Brain microvascular endothelial cell (primary cell): Measurements from ENCODE around the gene EVI2B.

Source experiments
- DNase-seq: peaks from one replicate; pipeline ENCODE4 v3.0.0-alpha.2; 2020
- H3K27ac ChIP-seq: fragments of 250-450 bp; sonication (Bioruptor Pico); 2 replicates; pipeline ENCODE4 v1.5.1; 2020; ENCODE audit warnings: mild to moderate bottlenecking, moderate library complexity
- H3K27me3 ChIP-seq: fragments of 250-450 bp; sonication (Bioruptor Pico); replicated peaks from 2 replicates; pipeline ENCODE4 v1.5.1; 2020; ENCODE audit warnings: mild to moderate bottlenecking
- H3K36me3 ChIP-seq: fragments of 250-450 bp; sonication (Bioruptor Pico); replicated peaks from 2 replicates; pipeline ENCODE4 v1.5.1; 2020; ENCODE audit warnings: mild to moderate bottlenecking
- H3K4me3 ChIP-seq: 2 replicates; pipeline ENCODE4 v1.5.1; 2011; ENCODE audit warnings: low read depth, mild to moderate bottlenecking, control low read depth, low read length, moderate library complexity
- CTCF ChIP-seq: IDR thresholded peaks from 2 replicates; pipeline ENCODE4 v1.5.1; 2011; ENCODE audit warnings: low read depth, mild to moderate bottlenecking, moderate library complexity, low read length, control low read depth, inconsistent platforms; ENCODE audit errors: missing control alignments
- in situ Hi-C: cut with HindIII; loops from 2 replicates; pipeline ENCODE4 v1.10.0; 2017; ENCODE audit warnings: low sequenced_read_pairs, low pct_ligation_motif_present

Gene EVI2B

GRCh38 chr17:31321966-31322365 is 8.1 kb upstream of the EVI2B start:
- no peak overlapping the region for H3K4me3 ChIP-seq
- no peak for DNase-seq
- H3K27me3 ChIP-seq, result no peaks in the 10 kb centered on the region
- no peak overlapping the region for H3K27ac ChIP-seq
- H3K36me3 ChIP-seq, result peaks cover 6% of the 10 kb centered on the region
- in situ Hi-C loops, result no loop called here
- TF ChIP-seq CTCF, result no peak

GRCh38 chr17:31321481-31321880 is 7.6 kb upstream of the EVI2B start, which contains the start of gene EVI2A:
EVI2A (minus strand) TSS chr17:31321622; CDS start chr17:31319013, 2,609 bp downstream.
- peak within 1 kb of the TSS; percentile 35 for H3K4me3 ChIP-seq
- peak; percentile 66 for DNase-seq
- no peak for TF ChIP-seq CTCF
- in situ Hi-C loops, result no loop called here
- H3K36me3 ChIP-seq, result peaks cover 6% of the 10 kb centered on the region
- H3K27ac ChIP-seq, result peak within 1 kb of the TSS; percentile 58
- no peaks in the 10 kb centered on the region for H3K27me3 ChIP-seq

GRCh38 chr17:31320791-31321190 is 6.9 kb upstream of the EVI2B start:
- Histone ChIP-seq H3K4me3 (peak overlapping the region; percentile 25), H3K36me3 (no peaks in the 10 kb centered on the region), H3K27me3 (no peaks in the 10 kb centered on the region), H3K27ac (peak overlapping the region; percentile 58)
- in situ Hi-C loops, result no loop called here
- DNase-seq, result no peak
- TF ChIP-seq CTCF, result no peak

GRCh38 chr17:31320241-31320640 is 6.4 kb upstream of the EVI2B start:
- H3K27ac ChIP-seq, result no peak overlapping the region
- in situ Hi-C loops, result no loop called here

GRCh38 chr17:31318851-31319661 is 5.2 kb upstream of the EVI2B start:
- no peak overlapping the region for H3K4me3 ChIP-seq
- in situ Hi-C loops, result no loop called here
- H3K36me3 ChIP-seq, result no peaks in the 10 kb centered on the region
- H3K27ac ChIP-seq, result no peak overlapping the region
- no peak for DNase-seq
- no peak for TF ChIP-seq CTCF
- no peaks in the 10 kb centered on the region for H3K27me3 ChIP-seq

More at GRCh38 chr17:31320241-31320640, 6.4 kb upstream of the EVI2B start:
- Histone ChIP-seq H3K36me3 (no peaks in the 10 kb centered on the region), H3K27me3 (no peaks in the 10 kb centered on the region), H3K4me3 (no peak overlapping the region)
- no peak for TF ChIP-seq CTCF
- DNase-seq, result no peak

GRCh38 chr17:31318298-31318801 is 4.5 kb upstream of the EVI2B start:
- DNase-seq, result peak; percentile 45
- Histone ChIP-seq H3K4me3 (no peak overlapping the region), H3K36me3 (no peaks in the 10 kb centered on the region), H3K27ac (no peak overlapping the region), H3K27me3 (no peaks in the 10 kb centered on the region)
- TF ChIP-seq CTCF, result no peak
- in situ Hi-C loops, result no loop called here
